HG02588 (cell line): ENCODE data around the gene WASHC2A.
A peak's percentile ranks its signal among the peaks of the same experiment; 100 is the strongest.
"Not testable (repeated sequence)": the region's sequence is repeated elsewhere in the genome, so short reads cannot be mapped to it uniquely, and the experiment has no call there.

Experiments used
- ATAC-seq: cut with Tn5 transposase; IDR thresholded peaks from one replicate; pipeline ENCODE4 v1.9.1; 2021; ENCODE audit warnings: mild to moderate bottlenecking, moderate library complexity; ENCODE audit not compliant: unreplicated experiment

The WASHC2A gene

GRCh38 chr10:50063100-50063499, 4.7 kb upstream of the WASHC2A start:
- ATAC-seq: no peak

GRCh38 chr10:50068352-50068659, 552 bp downstream of the WASHC2A start:
- ATAC-seq: not testable (repeated sequence)

- not testable (repeated sequence) for ATAC-seq
These were observed 7.4 kb downstream of the WASHC2A start for GRCh38 chr10:50075139-50075538.

GRCh38 chr10:50075544-50075943, 7.8 kb downstream of the WASHC2A start:
- ATAC-seq: not testable (repeated sequence)

GRCh38 chr10:50091304-50091703, 23.6 kb downstream of the WASHC2A start:
- ATAC-seq: not testable (repeated sequence)

- not testable (repeated sequence) for ATAC-seq
These were observed 25.2 kb downstream of the WASHC2A start for GRCh38 chr10:50092928-50093327.

GRCh38 chr10:50094630-50095029, 26.9 kb downstream of the WASHC2A start:
- ATAC-seq: not testable (repeated sequence)

- not testable (repeated sequence) for ATAC-seq
These were observed 27.6 kb downstream of the WASHC2A start for GRCh38 chr10:50095402-50095801.

GRCh38 chr10:50096722-50097121, 29.0 kb downstream of the WASHC2A start:
- ATAC-seq: not testable (repeated sequence)

GRCh38 chr10:50098645-50099044, 30.9 kb downstream of the WASHC2A start:
- not testable (repeated sequence) for ATAC-seq

GRCh38 chr10:50101139-50101582, 33.4 kb downstream of the WASHC2A start:
- not testable (repeated sequence) for ATAC-seq

GRCh38 chr10:50101747-50102146, 34.0 kb downstream of the WASHC2A start:
- ATAC-seq: not testable (repeated sequence)

GRCh38 chr10:50102267-50102666, 34.5 kb downstream of the WASHC2A start:
- ATAC-seq: peak; percentile 83

- ATAC-seq: not testable (repeated sequence)
These were observed 41.4 kb downstream of the WASHC2A start for GRCh38 chr10:50108999-50109698.

- not testable (repeated sequence) for ATAC-seq
These were observed 44.8 kb downstream of the WASHC2A start for GRCh38 chr10:50112419-50113112.

GRCh38 chr10:50126765-50127164, 59.0 kb downstream of the WASHC2A start:
- ATAC-seq: not testable (repeated sequence)

GRCh38 chr10:50127770-50128292, 60.1 kb downstream of the WASHC2A start:
- ATAC-seq: not testable (repeated sequence)

- not testable (repeated sequence) for ATAC-seq
These were observed 63.7 kb downstream of the WASHC2A start for GRCh38 chr10:50131245-50131965.

- ATAC-seq: not testable (repeated sequence)
These were observed 64.6 kb downstream of the WASHC2A start for GRCh38 chr10:50132322-50132721.

- not testable (repeated sequence) for ATAC-seq
These were observed 65.1 kb downstream of the WASHC2A start for GRCh38 chr10:50132841-50133240.

GRCh38 chr10:50143512-50144174, 75.9 kb downstream of the WASHC2A start:
- ATAC-seq: not testable (repeated sequence)
